HepG2 (cell line): ENCODE results near the gene DNAJC11. TPM values are rescaled to one million over a fixed set of nuclear protein-coding genes. Genes with fewer than 3 reads are reported as not detected.
A peak's percentile ranks its signal among the peaks of the same experiment; 100 is the strongest.

Source experiments
- ATAC-seq: fragments of 200-7000 bp; cut with Tn5 transposase; 3 replicates; pipeline ENCODE4 v1.9.1; 2020; ENCODE audit warnings: mild to moderate bottlenecking, moderate library complexity
- BruUV-seq: library from RNA; stranded (reverse); fragments of 400-500 nt; replicated peaks from 2 replicates; lab custom pipeline; 2021; lab: Mats Ljungman, UMichigan
- CTCF ChIA-PET: fragments of 300-600 bp; formaldehyde crosslinking; extraction: SDS; loops from one replicate; lab custom pipeline; 2021; ENCODE audit warnings: low total read pairs, inconsistent platforms, low intra/inter-chr PET ratio; lab: Yijun Ruan, JAX
- POLR2A ChIA-PET: fragments of 350-600 bp; sonication (Branson Sonifier 250); formaldehyde crosslinking; loops from one replicate; lab custom pipeline; 2020; ENCODE audit warnings: antibody characterized with exemption, inconsistent platforms; lab: Yijun Ruan, JAX
- DNase-seq: peaks from one replicate; pipeline ENCODE4 v3.0.0-alpha.2; 2015; ENCODE audit warnings: low spot score
- FAIRE-seq: peaks from 3 replicates; lab custom pipeline; 2011; peaks lifted over from hg19 to GRCh38; lab: Jason Lieb, UNC
- H2AFZ ChIP-seq: one replicate; pipeline ENCODE4 v1.6.1; 2011; ENCODE audit warnings: low read length, inconsistent platforms
- H3K27ac ChIP-seq: fragments of 300-600 bp; 3 replicates; pipeline ENCODE4 v1.8.0; 2011; ENCODE audit warnings: mixed run types, mild to moderate bottlenecking, mixed read lengths, low read length, inconsistent platforms; ENCODE audit not compliant: insufficient read depth; ENCODE audit errors: extremely low read length
- H3K27me3 ChIP-seq, 2 experiments: fragments of 200-600 bp in 1 of 2; 2 replicates in 1 of 2; 3 replicates in 1 of 2; pipeline versions ENCODE4 v1.6.0 to v1.8.0; 2011; ENCODE audit warnings: low read length in 2 of 2, mild to moderate bottlenecking in 2 of 2, moderate library complexity in 2 of 2, inconsistent platforms in 1 of 2; ENCODE audit not compliant: insufficient read depth in 2 of 2, control insufficient read depth in 1 of 2
- H3K36me3 ChIP-seq, 2 experiments: fragments of 200-600 bp in 1 of 2; replicated peaks in 1 of 2; 2 replicates in 1 of 2; 3 replicates in 1 of 2; pipeline versions ENCODE4 v1.5.1 to v1.8.0; 2011; ENCODE audit warnings: low read length in 2 of 2, inconsistent platforms in 1 of 2; ENCODE audit not compliant: insufficient read depth in 2 of 2, control insufficient read depth in 1 of 2
- H3K4me1 ChIP-seq: 2 replicates; pipeline ENCODE4 v1.5.1; 2012; ENCODE audit warnings: low read length, inconsistent platforms; ENCODE audit not compliant: insufficient read depth
- H3K4me2 ChIP-seq: 2 replicates; pipeline ENCODE4 v1.6.0; 2011; ENCODE audit warnings: low read depth, low read length, inconsistent platforms
- H3K4me3 ChIP-seq, 3 experiments: fragments of 200-600 bp in 1 of 3; sonication (generic), shearing (Covaris generic) in 1 of 3; replicated peaks in 1 of 3; 2 replicates each; pipeline ENCODE4 v1.5.1; 2011 to 2016; ENCODE audit warnings: low read length in 3 of 3, inconsistent platforms in 2 of 3, low read depth in 2 of 3, mild to moderate bottlenecking in 2 of 3, control low read depth in 1 of 3, mixed read lengths in 1 of 3; ENCODE audit not compliant: insufficient read depth in 1 of 3
- H3K79me2 ChIP-seq: one replicate; pipeline ENCODE4 v1.6.1; 2011; ENCODE audit warnings: low read length, inconsistent platforms; ENCODE audit not compliant: insufficient read depth
- H3K9ac ChIP-seq: 2 replicates; pipeline ENCODE4 v1.6.0; 2011; ENCODE audit warnings: mild to moderate bottlenecking, low read depth, low read length, inconsistent platforms; ENCODE audit not compliant: insufficient read depth
- H3K9me3 ChIP-seq: 2 replicates; pipeline ENCODE4 v1.5.1; 2012; ENCODE audit warnings: mild to moderate bottlenecking, low read length
- H4K20me1 ChIP-seq: 2 replicates; pipeline ENCODE4 v1.6.0; 2011; ENCODE audit warnings: inconsistent platforms, mild to moderate bottlenecking, low read length, moderate library complexity; ENCODE audit not compliant: insufficient read depth
- DMAP1 ChIP-seq: IDR thresholded peaks from 2 replicates; pipeline ENCODE4 v1.6.1; 2016
- GATAD1 ChIP-seq: IDR thresholded peaks from 2 replicates; pipeline ENCODE4 v1.6.1; 2016; ENCODE audit warnings: missing genetic modification reagents, missing compliant biosample characterization
- HNF4G ChIP-seq, 2 experiments: sonication (generic) in 1 of 2; formaldehyde crosslinking in 1 of 2; IDR thresholded peaks; 2 replicates each; pipeline versions ENCODE4 v1.4.0 to v1.6.1; 2011 to 2020; ENCODE audit warnings: borderline replicate concordance in 2 of 2, low read depth in 2 of 2, mild to moderate bottlenecking in 2 of 2, low read length in 1 of 2, missing genetic modification reagents in 1 of 2, moderate library complexity in 1 of 2
- KDM3A ChIP-seq: IDR thresholded peaks from 2 replicates; pipeline ENCODE4 v1.6.1; 2018; ENCODE audit warnings: low read depth, missing compliant biosample characterization
- NFE2L2 ChIP-seq: fragments of 150-350 bp; IDR thresholded peaks from 2 replicates; pipeline ENCODE4 v1.6.1; 2014; ENCODE audit warnings: low read length
- ONECUT2 ChIP-seq: sonication (generic); formaldehyde crosslinking; IDR thresholded peaks from 2 replicates; pipeline ENCODE4 v1.4.0; 2020; ENCODE audit warnings: missing genetic modification reagents
- PITX1 ChIP-seq: sonication (generic); formaldehyde crosslinking; IDR thresholded peaks from 2 replicates; pipeline ENCODE4 v1.5.1; 2020; ENCODE audit warnings: mild to moderate bottlenecking, missing genetic modification reagents
- SATB2 ChIP-seq: sonication (generic); formaldehyde crosslinking; IDR thresholded peaks from 2 replicates; pipeline ENCODE4 v1.5.0; 2020; ENCODE audit warnings: missing genetic modification reagents
- SPEN ChIP-seq: sonication (generic); formaldehyde crosslinking; IDR thresholded peaks from 2 replicates; pipeline ENCODE4 v1.5.1; 2020; ENCODE audit warnings: low read depth, mild to moderate bottlenecking, missing genetic modification reagents
- ZNF556 ChIP-seq: sonication (generic); formaldehyde crosslinking; IDR thresholded peaks from 2 replicates; pipeline ENCODE4 v1.4.0; 2020; ENCODE audit warnings: mild to moderate bottlenecking, missing genetic modification reagents, borderline replicate concordance
- ZNF562 ChIP-seq: sonication (generic); formaldehyde crosslinking; IDR thresholded peaks from 2 replicates; pipeline ENCODE4 v1.8.0; 2022; ENCODE audit warnings: missing genetic modification reagents, borderline replicate concordance
- ZNF747 ChIP-seq: sonication (generic); formaldehyde crosslinking; IDR thresholded peaks from 2 replicates; pipeline ENCODE4 v1.8.1; 2023; ENCODE audit warnings: missing genetic modification reagents, mild to moderate bottlenecking, borderline replicate concordance
- ZNF816 ChIP-seq: sonication (generic); formaldehyde crosslinking; IDR thresholded peaks from 2 replicates; pipeline ENCODE4 v1.8.0; 2022; ENCODE audit warnings: missing genetic modification reagents, mild to moderate bottlenecking, borderline replicate concordance
- ZNF883 ChIP-seq: sonication (generic); formaldehyde crosslinking; IDR thresholded peaks from 2 replicates; pipeline ENCODE4 v1.5.1; 2020; ENCODE audit warnings: mild to moderate bottlenecking, missing genetic modification reagents; ENCODE audit errors: not compliant biosample characterization
- ZSCAN31 ChIP-seq: sonication (generic); formaldehyde crosslinking; IDR thresholded peaks from 2 replicates; pipeline ENCODE4 v1.5.0; 2020; ENCODE audit warnings: low read depth, mild to moderate bottlenecking, missing genetic modification reagents
- WGBS: methylation state at CpG from one replicate; pipeline ENCODE4 v1.1.6; 2017; ENCODE audit warnings: low lambda C conversion rate; 5-methylcytosine and 5-hydroxymethylcytosine counted together
- in situ Hi-C: cut with HindIII; loops from 2 replicates; pipeline ENCODE4 v1.10.0; 2017; ENCODE audit warnings: low pct_unique_long_range_greater_than_20kb; ENCODE audit not compliant: extremely low pct_ligation_motif_present
- intact Hi-C: fragments of 100-400 bp; cut with micrococcal nuclease; formaldehyde crosslinking; loops from one replicate; pipeline ENCODE4 v1.10.0; 2022; ENCODE audit not compliant: unreplicated experiment
- polyA plus RNA-seq, 8 experiments: library from polyadenylated mRNA; depleted of rRNA in 3 of 8; stranded (reverse) in 7 of 8; unstranded in 1 of 8; fragments of >200 nt; fragmentation: Illumina TruSeq in 4 of 8; extraction: Trizol in 4 of 8; gene quantifications; 2 replicates each; pipeline versions ENCODE4 v1.2.1 to v1.2.3, GENCODE V29; 2011 to 2016; ENCODE audit warnings: low read depth in 4 of 8, missing spikeins in 1 of 8, mixed read lengths in 1 of 8; ENCODE audit not compliant: insufficient read depth in 1 of 8
- total RNA-seq, 5 experiments: library from RNA; depleted of rRNA; stranded (reverse); fragments of >200 nt; fragmentation: Illumina TruSeq; extraction: Trizol; gene quantifications; 2 replicates each; pipeline ENCODE4 v1.2.3, GENCODE V29; 2016; ENCODE audit warnings: low read depth in 1 of 5
- TF ChIP-seq, protein P1 (sequence below): sonication (generic); formaldehyde crosslinking; IDR thresholded peaks from 2 replicates; pipeline ENCODE4 v1.4.0; 2020; ENCODE audit warnings: missing genetic modification reagents
- TF ChIP-seq, protein P2 (sequence below): sonication (generic); formaldehyde crosslinking; IDR thresholded peaks from 2 replicates; pipeline ENCODE4 v1.8.0; 2022; ENCODE audit warnings: mild to moderate bottlenecking, missing genetic modification reagents, moderate library complexity

DNAJC11 gene
- total and polyA plus RNA-seq, 2 of the 13 experiments (the other 11 are each of a cell fraction or from before 2014, with no cell fraction given), result 25.1 to 47.6 TPM

DNA sequence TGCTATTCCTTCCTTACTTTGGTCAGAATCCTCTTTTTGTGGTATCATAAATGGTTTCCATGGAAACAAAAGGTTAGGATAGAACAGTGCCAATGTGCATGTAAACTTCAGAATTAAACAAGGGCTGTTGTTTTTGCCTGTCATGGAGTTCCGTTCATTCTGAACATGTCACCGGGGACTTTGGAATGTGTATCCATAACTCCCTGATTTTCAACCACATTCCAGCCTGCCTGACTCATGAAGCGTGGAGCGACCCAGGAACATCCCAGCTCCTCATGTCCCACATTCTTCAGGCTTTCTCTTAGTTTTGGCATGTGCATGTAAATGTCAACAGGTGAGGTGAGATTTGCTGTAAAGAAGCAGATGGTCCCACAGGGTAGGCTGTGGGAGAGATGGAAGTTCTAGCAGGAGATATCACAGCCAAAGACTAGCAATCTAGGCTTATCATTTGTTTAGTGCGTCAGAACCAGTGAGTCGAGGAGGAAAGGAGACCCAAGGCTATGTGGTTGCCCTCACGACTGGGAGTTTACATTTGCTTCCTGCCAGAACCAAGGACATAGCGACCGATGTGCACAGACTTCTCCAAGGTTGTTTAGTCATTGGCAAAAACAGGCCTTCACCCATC, 23.0 kb upstream of the DNAJC11 start:
- WGBS, result 4% methylated on average over 9 of the region's 9 CpGs
- ChIA-PET CTCF (no interaction called here), POLR2A (interaction anchor here (1.2 kb wide), 1 partner anchor 60 kb away, joined by 4 read pairs; the partner anchor contains the start of gene CAMTA1)
- Histone ChIP-seq H3K4me2 (peak overlapping the region; percentile 73), H3K27ac (peak overlapping the region; percentile 65), H3K27me3 (peaks cover 0 to 6% of the 10 kb centered on the region in 2 experiments; a peak in 2 of 5 replicates), H3K4me3 (peak overlapping the region in 2 of 3 experiments; percentile 13 to 38; a peak in 1 of 6 replicates), H3K79me2 (no peaks in the 10 kb centered on the region), H3K36me3 (no peaks in the 10 kb centered on the region), H2AFZ (peak overlapping the region; percentile 47), H4K20me1 (no peaks in the 10 kb centered on the region), H3K4me1 (peaks cover 28% of the 10 kb centered on the region), H3K9ac (peak overlapping the region; percentile 53), H3K9me3 (no peaks in the 10 kb centered on the region)
- BruUV-seq, result no TSS peak
- FAIRE-seq, result peak; percentile 63
- peak; percentile 91 for ATAC-seq
- intact Hi-C loops (loop anchor here (5.0 to 10.0 kb wide), 2 partner anchors 60 to 493 kb away; partner anchors contain the start of gene CAMTA1), in situ Hi-C loops (loop anchor here (10.0 to 25.0 kb wide), 2 partner anchors 160 to 488 kb away; no protein-coding TSS in a partner anchor)
- peak; percentile 92 for DNase-seq
- TF ChIP-seq PITX1 (CRISPR knock-in tag) (0 out of 2 replicates have a peak, but pooled peaks have one; percentile 33), ZNF562 (CRISPR knock-in tag) (no peak), SPEN (no peak), ZNF747 (CRISPR knock-in tag) (no peak), KDM3A (CRISPR knock-in tag) (no peak), ONECUT2 (CRISPR knock-in tag) (no peak), ZSCAN31 (CRISPR knock-in tag) (no peak), NFE2L2 (0 out of 2 replicates have a peak, but pooled peaks have one; percentile 30), ZNF883 (CRISPR knock-in tag) (no peak), ZNF816 (CRISPR knock-in tag) (no peak), ZNF556 (0 out of 2 replicates have a peak, but pooled peaks have one; percentile 50), GATAD1 (CRISPR knock-in tag) (0 out of 2 replicates have a peak, but pooled peaks have one; percentile 11), DMAP1 (CRISPR knock-in tag) (no peak), HNF4G (IDR thresholded peaks at IDR 0.05; ENCODE audit: borderline replicate concordance, low read depth, low read length) (0 out of 2 replicates have a peak, but pooled peaks have one; percentile 48), HNF4G (CRISPR knock-in tag; IDR thresholded peaks at IDR 0.05; ENCODE audit: borderline replicate concordance, low read depth) (no peak), SATB2 (CRISPR knock-in tag) (no peak)
- TF ChIP-seq, protein P1, sequence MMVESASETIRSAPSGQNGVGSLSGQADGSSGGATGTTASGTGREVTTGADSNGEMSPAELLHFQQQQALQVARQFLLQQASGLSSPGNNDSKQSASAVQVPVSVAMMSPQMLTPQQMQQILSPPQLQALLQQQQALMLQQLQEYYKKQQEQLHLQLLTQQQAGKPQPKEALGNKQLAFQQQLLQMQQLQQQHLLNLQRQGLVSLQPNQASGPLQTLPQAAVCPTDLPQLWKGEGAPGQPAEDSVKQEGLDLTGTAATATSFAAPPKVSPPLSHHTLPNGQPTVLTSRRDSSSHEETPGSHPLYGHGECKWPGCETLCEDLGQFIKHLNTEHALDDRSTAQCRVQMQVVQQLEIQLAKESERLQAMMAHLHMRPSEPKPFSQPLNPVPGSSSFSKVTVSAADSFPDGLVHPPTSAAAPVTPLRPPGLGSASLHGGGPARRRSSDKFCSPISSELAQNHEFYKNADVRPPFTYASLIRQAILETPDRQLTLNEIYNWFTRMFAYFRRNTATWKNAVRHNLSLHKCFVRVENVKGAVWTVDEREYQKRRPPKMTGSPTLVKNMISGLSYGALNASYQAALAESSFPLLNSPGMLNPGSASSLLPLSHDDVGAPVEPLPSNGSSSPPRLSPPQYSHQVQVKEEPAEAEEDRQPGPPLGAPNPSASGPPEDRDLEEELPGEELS (CRISPR knock-in tag), result peak; percentile 33
- TF ChIP-seq, protein P2, sequence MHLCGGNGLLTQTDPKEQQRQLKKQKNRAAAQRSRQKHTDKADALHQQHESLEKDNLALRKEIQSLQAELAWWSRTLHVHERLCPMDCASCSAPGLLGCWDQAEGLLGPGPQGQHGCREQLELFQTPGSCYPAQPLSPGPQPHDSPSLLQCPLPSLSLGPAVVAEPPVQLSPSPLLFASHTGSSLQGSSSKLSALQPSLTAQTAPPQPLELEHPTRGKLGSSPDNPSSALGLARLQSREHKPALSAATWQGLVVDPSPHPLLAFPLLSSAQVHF (CRISPR knock-in tag), result no peak
